Type B pancreatic cell (in vitro differentiated cells): ENCODE measurements around the gene IL11. TPM values are rescaled to one million over a fixed set of nuclear protein-coding genes. Genes with fewer than 3 reads are reported as not detected.
"Not testable (repeated sequence)": the region's sequence is repeated elsewhere in the genome, so short reads cannot be mapped to it uniquely, and the experiment has no call there.

Source experiments
- DNase-seq: peaks from one replicate; pipeline ENCODE4 v3.0.0; 2021; ENCODE audit warnings: mixed read lengths; ENCODE audit not compliant: unreplicated experiment; ENCODE audit errors: extremely low spot score
- H3K27ac Mint-ChIP-seq: 2 replicates; pipeline ENCODE4 v1.8.0; 2021; ENCODE audit warnings: mild to moderate bottlenecking, mixed read lengths
- H3K27me3 Mint-ChIP-seq: 2 replicates; pipeline ENCODE4 v1.8.0; 2021; ENCODE audit warnings: mixed read lengths
- H3K36me3 Mint-ChIP-seq: 2 replicates; pipeline ENCODE4 v1.8.0; 2021; ENCODE audit warnings: mixed read lengths
- H3K4me1 Mint-ChIP-seq: one replicate; pipeline ENCODE4 v1.8.0; 2021; ENCODE audit warnings: mixed read lengths; ENCODE audit not compliant: unreplicated experiment
- H3K4me3 Mint-ChIP-seq: 2 replicates; pipeline ENCODE4 v1.8.0; 2021; ENCODE audit warnings: mild to moderate bottlenecking, mixed read lengths
- H3K9me3 Mint-ChIP-seq: 2 replicates; pipeline ENCODE4 v1.8.0; 2021; ENCODE audit warnings: mixed read lengths
- CTCF ChIP-seq: fragments of 200-600 bp; sonication (generic); conservative IDR thresholded peaks from 2 replicates; pipeline ENCODE4 v1.5.0; 2021; ENCODE audit warnings: antibody characterized with exemption, mild to moderate bottlenecking
- total RNA-seq: library from RNA; stranded (reverse); gene quantifications from 2 replicates; pipeline ENCODE4 v1.2.1, GENCODE V29; 2021; ENCODE audit warnings: low replicate concordance

The IL11 gene
- total RNA-seq, 1 donor from 2014 or later: 0.46 TPM

DNA sequence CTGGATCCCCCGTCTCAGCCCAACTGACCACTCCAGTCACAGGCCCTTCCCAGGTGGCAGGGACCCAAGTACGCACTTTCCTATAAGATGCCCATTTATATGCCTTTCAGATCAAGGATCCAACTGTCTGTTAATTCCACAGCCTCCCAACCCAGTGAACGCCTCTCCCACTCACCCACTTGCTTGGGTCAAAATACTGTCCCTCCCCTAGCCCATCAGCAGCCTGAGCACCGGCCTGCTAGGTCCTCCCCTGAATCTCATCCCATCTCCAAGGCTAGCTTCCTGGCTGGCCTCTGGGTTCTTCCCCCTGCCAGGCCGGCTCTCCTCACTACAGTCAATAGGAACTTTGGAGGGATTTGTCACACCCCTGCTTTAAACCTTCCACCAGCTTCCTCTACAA, 35.4 kb upstream of the IL11 start:
- Mint-ChIP-seq H3K4me3 (peak overlapping the region; percentile 97), H3K27ac (peak overlapping the region; percentile 54), H3K9me3 (peaks cover 5% of the 10 kb centered on the region), H3K36me3 (peaks cover 21% of the 10 kb centered on the region), H3K27me3 (peaks cover 3% of the 10 kb centered on the region), H3K4me1 (peaks cover 18% of the 10 kb centered on the region)
- no peak for DNase-seq
- no peak for TF ChIP-seq CTCF

DNA sequence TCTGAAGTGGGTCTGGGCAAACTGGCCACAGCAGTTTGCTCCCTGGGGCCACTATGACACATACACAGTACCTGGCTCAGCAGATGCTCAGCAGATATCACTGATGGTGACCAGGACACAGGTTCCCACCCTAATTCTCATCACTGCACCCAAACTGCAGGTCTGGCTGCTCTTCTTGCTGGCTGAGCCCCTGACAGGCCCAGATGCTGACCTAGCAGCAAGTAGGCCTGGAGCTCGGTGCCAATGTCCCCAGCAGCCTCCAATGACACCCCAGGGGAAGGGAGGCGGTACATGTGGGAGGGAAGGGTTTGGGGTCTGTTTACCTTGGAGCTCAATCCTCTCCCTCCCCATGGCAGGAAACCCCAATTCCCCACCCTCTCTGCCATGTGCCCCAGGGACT, 32.2 kb upstream of the IL11 start:
- Mint-ChIP-seq H3K4me3 (no peak overlapping the region), H3K36me3 (peaks cover 28% of the 10 kb centered on the region)
- TF ChIP-seq CTCF: no peak

GRCh38 chr19:55401390-55401789, 31.1 kb upstream of the IL11 start:
- not testable (repeated sequence) for H3K9me3 Mint-ChIP-seq, DNase-seq, H3K27me3 Mint-ChIP-seq, H3K27ac Mint-ChIP-seq, H3K4me1 Mint-ChIP-seq, H3K4me3 Mint-ChIP-seq
- peaks cover 24% of the 10 kb centered on the region for H3K36me3 Mint-ChIP-seq

More for the DNA sequence above, 32.2 kb upstream of the IL11 start:
- DNase-seq: no peak
- Mint-ChIP-seq H3K9me3 (no peaks in the 10 kb centered on the region), H3K27me3 (no peaks in the 10 kb centered on the region), H3K27ac (no peak overlapping the region), H3K4me1 (peaks cover 14% of the 10 kb centered on the region)

DNA sequence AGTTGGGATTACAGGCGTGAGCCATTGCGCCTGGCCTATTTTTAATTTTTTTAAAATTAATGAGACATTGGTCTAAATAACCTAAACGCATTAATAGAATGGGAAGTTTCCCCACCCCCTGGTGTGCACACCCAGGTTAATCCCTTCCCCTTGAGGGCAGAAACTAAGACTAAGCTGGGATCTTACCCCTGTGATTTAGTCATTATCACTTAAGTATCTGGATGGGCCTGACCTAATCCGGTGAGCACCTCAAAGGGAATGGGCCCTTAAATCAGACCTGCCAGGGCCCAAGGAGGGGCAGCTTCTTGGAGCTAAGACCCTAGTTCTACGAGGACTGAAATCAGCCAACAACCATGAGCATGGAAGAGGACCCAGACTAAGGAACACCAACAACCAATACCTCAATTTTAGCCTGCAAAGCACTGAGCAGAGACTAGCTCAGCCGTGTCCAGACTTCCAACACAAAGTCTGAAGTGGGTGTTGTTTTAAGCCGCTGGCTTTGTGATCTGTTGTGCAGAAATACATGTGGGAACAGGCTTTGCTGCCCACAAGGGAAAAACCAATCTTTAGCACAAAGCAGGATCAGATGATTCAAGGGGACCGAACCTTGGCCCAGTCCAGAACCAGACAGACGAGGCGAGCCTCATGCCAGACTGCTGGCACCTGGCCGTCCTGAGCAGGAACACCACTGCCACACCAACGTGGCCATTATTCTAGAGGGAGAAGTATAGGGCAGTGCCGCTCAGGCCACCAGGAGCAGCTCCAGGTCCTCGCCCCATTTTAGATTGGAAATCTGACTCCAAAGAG, 30.2 kb upstream of the IL11 start:
- no peak for DNase-seq
- H3K27ac Mint-ChIP-seq: no peak overlapping the region
- no peak overlapping the region for H3K4me3 Mint-ChIP-seq
- H3K4me1 Mint-ChIP-seq: peaks cover under 1% of the 10 kb centered on the region
- TF ChIP-seq CTCF: no peak
- H3K27me3 Mint-ChIP-seq: no peaks in the 10 kb centered on the region
- peaks cover 15% of the 10 kb centered on the region for H3K36me3 Mint-ChIP-seq
- H3K9me3 Mint-ChIP-seq: no peaks in the 10 kb centered on the region

GRCh38 chr19:55398200-55398925, 28.1 kb upstream of the IL11 start:
- Mint-ChIP-seq H3K36me3 (peaks cover 14% of the 10 kb centered on the region), H3K27ac (no peak overlapping the region), H3K9me3 (no peaks in the 10 kb centered on the region), H3K4me3 (no peak overlapping the region), H3K27me3 (no peaks in the 10 kb centered on the region), H3K4me1 (peaks cover under 1% of the 10 kb centered on the region)
- no peak for TF ChIP-seq CTCF
- DNase-seq: no peak
